GM21447 (cell line): ENCODE data around the gene UNC119.
"Not testable (repeated sequence)": the region's sequence is repeated elsewhere in the genome, so short reads cannot be mapped to it uniquely, and the experiment has no call there.

Source experiments
- ATAC-seq: cut with Tn5 transposase; IDR thresholded peaks from one replicate; pipeline ENCODE4 v1.9.1; 2021; ENCODE audit not compliant: unreplicated experiment

The UNC119 gene

DNA sequence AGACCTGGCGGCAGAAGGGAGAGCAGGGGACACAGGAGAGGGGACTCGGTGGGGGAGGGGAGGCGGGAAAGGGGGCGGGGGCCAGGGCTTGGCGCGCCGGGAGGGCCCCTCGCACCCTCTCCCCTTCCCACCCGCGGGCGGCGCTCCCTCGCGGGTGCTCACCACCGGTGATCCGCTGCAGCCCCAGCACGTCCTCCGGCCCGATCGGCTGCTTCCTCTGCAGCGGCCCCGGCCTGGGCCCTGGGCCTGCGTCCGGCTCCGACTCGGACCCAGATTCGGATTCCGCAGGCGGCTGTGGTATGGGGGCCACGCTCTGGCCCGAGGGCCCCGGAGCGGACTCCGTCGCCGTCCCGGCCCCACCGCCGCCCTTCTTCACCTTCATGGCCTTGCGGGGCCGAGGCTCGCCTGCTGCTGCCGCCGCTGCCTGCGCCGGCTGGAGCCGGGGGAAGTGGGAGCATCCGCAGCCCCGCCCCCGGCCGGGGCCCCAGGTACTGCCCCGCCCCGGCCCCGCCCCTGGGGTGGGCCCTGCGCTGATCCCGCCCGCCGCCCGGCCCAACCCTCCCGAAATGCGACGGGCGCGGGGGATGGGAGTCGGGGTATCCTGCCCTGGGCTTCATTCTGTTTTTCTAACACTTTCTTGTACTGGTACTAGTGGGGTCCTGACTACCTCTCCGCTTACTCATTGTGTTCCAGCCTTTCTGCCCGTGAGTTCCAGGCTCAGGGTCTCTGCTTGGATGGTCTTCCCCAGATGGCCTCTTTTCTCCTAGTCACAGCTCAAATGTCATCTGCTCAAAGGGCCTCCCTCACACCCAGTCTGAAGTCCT, at the start of gene UNC119:
Gene UNC119 (minus strand): TSS at position 449 of the 824 bp plus-strand sequence. CDS start 67 bp downstream, at position 382.
- ATAC-seq: peak; percentile 40

GRCh38 chr17:28599311-28600184, 47.1 kb upstream of the UNC119 start:
- ATAC-seq: peak; percentile 51

- ATAC-seq: peak; percentile 74
These were observed 46.4 kb upstream of the UNC119 start, which contains the start of gene SPAG5 for GRCh38 chr17:28598799-28599310. Gene SPAG5 (minus strand): TSS chr17:28599025. CDS start chr17:28598946, 79 bp downstream.

DNA sequence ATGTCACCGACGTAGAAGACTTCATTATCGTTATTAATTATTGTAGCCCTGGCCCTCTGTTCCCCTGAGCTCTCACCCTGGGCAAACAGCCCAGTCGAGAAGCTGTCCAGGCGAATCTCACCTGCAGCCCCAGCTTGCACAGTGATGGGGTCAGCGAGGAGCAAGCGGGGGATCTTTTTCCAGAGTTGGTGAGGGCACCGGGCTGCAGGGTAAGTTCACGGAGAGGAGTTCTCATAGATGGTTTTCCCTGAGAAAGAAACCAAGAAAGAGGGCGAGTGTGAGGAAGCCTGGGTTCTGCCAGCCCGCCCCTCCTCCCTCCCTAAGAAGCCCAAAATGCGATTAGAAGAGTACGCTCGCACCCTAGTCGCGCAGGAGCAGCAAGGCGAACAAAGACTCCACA, 46.0 kb upstream of the UNC119 start:
- ATAC-seq: peak; percentile 5

- no peak for ATAC-seq
These were observed 45.4 kb upstream of the UNC119 start for GRCh38 chr17:28597606-28598383.

DNA sequence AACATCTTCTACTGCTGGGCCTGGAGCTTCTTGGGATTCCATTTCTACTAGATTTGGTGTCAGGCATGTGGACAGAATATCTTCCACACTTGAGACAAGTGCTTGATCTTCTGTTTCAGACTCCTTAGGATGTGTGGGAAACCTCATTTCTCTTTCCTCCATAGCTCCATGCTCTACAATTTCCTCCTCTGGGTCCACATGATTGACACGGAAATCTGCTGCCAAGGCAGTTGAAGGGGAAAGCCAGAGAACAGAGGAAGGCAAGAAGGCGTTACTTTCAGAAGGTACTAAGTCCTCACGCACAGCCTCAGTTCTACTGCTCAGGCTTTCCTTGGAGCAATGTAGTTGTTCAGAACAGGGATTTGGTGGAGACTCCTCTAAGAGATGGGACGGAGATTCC, 39.8 kb upstream of the UNC119 start:
- no peak for ATAC-seq

GRCh38 chr17:28585851-28586250, 33.4 kb upstream of the UNC119 start:
- no peak for ATAC-seq

DNA sequence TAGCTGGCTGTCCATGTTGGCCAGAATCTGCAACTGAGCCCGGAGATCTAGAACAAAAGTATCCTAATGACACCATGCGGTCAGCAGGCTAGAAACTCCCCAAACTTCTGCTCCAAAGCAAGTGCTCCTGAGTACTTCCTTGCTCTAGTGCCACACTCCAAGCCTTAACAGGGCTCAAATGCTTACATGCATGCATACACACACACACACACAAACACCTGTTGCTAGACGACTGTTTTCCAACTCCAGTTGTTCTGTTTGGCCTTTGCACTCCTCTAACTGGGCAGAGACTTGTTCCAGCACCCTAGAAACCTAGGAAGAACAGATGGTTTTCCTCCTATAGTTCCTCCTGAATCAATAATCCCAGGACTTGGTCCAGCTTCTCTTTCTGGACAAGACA, 32.0 kb upstream of the UNC119 start:
- ATAC-seq: no peak

DNA sequence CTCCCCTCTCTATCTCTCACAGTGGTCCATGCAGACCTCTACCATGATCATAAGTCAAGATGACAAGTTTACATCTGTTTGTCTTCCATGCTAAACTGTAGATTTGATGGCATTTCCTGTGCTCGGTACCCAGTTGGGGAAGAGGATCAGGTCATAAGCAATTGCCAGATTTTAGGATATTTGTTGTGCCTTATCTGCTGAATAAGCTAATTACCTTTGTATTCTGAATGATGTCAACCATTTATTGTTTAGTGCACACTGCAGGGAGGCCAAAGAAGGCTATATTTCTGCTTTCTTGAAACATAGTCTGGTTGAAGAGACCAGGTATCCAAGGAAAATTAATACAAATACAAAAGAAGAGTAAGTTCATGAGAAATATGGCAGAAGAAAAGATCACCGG, 30.1 kb upstream of the UNC119 start:
- no peak for ATAC-seq

- ATAC-seq: no peak
These were observed 28.5 kb upstream of the UNC119 start for GRCh38 chr17:28580959-28581358.

GRCh38 chr17:28579526-28579925, 27.1 kb upstream of the UNC119 start:
- ATAC-seq: no peak

- ATAC-seq: no peak
These were observed 26.1 kb upstream of the UNC119 start for GRCh38 chr17:28578246-28579195.

- no peak for ATAC-seq
These were observed 25.0 kb upstream of the UNC119 start for GRCh38 chr17:28577466-28577824.

- ATAC-seq: peak; percentile 73
These were observed 24.5 kb upstream of the UNC119 start, which contains the start of gene ALDOC for GRCh38 chr17:28576758-28577465. Gene ALDOC (minus strand): TSS chr17:28576895. CDS start chr17:28575532, 1,363 bp downstream.

GRCh38 chr17:28576016-28576415, 23.6 kb upstream of the UNC119 start:
- not testable (repeated sequence) for ATAC-seq

DNA sequence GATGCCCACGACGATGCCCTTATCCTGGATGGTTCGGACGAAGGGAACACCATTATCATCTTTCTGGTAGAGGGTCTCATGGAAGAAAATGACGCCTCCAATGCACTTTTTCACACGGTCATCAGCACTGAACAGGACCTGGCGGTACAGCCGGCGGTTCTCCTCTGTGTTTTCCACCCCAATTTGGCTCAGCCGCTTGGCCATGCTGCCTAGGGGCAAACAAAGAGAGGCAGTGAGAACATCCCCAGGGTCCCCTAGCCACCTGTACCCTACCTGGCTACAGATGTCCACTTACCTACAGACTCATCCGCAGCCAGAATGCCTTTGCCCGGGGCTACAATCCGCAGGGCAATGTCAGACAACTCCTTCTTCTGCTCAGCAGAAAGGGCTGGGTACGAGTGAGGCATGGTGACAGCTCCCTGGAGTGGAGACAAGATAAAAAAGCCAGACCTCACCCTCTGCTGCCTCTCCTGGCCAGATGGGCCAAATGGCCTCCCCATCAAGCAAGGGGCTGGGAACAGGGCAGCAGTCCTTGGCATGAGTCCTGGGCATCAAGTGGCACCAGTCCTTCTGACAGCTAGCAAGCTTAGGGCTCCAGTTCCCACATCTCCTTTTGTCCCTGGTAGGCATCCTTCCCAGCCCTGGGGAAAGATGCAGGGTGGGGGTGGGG, 22.8 kb upstream of the UNC119 start:
- no peak for ATAC-seq

DNA sequence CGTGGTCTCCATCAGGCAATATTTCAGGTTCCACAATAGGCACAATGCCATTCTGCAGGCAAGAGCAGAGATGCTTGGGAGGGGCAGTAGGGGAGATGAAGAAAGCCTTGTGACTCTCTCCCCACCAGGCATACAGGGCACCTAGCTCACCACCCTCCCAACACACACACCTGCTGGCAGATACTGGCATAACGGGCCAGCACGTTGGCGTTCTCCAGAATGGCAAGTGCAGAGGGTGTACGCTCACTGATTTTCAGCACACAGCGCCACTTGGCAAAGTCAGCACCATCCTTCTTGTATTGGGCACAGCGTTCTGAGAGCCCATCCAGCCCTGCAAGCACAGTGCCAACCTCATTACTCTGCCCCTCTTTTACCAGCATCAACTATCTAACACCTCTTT, 22.1 kb upstream of the UNC119 start:
- ATAC-seq: no peak

GRCh38 chr17:28573966-28574480, 21.6 kb upstream of the UNC119 start:
- no peak for ATAC-seq
